GM12873 (cell line): ENCODE measurements around the gene PPM1E.

ENCODE experiments used
- CTCF ChIP-seq: IDR thresholded peaks from 2 replicates; pipeline ENCODE4 v1.5.1; 2012; ENCODE audit warnings: low read depth, mild to moderate bottlenecking, moderate library complexity, low read length, control low read depth; ENCODE audit not compliant: insufficient read depth; ENCODE audit errors: missing control alignments

The PPM1E gene

GRCh38 chr17:58920773-58921172 lies 165.1 kb downstream of the PPM1E start:
- TF ChIP-seq CTCF = no peak

DNA sequence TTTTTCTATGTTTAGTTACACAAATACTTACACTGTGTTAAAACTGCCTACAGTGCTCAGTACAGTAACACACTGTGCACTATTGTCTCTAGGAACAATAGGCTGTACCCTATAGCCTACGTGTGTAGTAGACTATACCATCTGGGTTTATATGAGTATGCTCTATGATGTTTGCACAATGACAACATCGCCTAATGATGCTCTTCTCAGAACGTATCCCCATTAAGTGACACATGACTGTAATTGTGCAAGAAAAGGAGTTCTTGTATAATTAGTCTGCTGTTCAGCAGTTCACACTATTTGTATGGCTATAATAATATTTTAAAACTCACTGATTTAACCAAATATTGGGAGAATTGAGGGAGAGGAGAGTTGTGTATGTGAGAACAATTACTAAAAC lies 177.3 kb downstream of the PPM1E start:
- TF ChIP-seq CTCF = no peak

GRCh38 chr17:58936295-58936694 lies 180.6 kb downstream of the PPM1E start:
- no peak for TF ChIP-seq CTCF

GRCh38 chr17:58944166-58944565 lies 188.5 kb downstream of the PPM1E start:
- TF ChIP-seq CTCF = no peak

DNA sequence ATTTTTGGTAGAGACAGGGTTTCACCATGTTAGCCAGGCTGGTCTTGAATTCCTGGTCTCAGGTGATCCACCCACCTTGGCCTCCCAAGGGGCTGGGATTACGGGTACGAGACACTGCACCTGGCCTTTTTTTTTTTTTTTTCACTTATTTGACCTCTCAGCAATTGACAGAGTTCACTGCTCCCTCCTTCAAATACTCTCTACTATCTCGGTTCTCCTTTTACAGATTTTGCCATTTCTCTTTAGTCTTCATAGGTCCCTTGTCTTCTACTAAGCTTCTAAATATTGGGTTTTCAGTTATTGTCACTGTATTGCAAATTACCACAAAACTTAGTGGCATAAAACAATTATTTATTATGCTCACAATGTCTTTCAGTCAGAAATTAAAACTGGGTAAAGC lies 191.8 kb downstream of the PPM1E start:
- no peak for TF ChIP-seq CTCF

DNA sequence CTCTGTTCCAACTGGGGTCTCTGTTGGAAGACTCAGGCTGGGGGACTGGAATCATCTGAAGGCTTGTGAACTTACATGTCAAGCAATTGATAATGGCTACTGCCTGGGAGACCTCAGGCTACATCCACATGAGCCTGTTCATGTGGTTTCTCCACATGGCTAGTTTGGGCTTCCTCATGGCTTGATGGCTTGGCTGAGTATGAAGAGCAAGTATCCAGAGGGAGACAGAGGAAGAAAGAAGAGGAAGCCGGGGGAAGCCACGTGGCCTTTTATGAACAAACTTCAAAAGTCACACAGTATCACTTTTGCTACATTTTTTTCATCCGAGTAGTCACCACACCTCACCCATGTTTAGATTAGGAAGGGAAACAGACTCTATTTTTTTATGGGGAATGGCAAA lies 192.2 kb downstream of the PPM1E start:
- TF ChIP-seq CTCF = no peak

DNA sequence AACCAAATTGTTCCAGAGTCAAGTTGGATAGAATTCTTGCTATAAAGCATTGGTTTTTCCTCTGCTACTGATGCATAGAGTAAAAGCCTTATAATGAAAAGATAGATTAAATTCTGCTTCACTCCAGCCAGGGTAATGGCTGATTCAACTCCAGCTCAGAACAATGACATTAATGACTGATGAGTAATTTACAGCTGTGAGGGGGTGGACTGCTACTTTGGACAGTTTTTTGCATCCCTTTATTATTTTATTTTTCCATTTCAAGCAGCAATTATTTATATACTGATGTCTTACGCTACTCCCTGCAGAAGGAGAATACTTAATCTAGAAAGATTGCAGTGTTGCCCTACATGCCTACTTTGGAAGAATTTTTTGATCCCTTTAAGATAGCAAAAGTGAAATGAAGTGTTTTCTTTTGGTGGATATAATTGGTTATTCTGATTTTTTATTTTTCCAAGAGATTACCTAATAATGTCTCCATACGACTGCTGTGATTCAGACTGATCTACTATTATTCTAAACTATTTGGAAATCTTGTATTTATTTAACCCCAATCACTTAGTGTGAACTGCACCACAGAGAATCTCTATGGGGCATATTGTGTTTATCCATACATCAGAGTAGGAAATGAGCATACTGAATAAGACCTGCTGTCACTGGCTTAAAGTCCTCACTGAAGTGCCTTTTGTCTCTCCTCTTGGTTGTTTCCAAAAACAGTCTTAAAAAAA lies 201.5 kb downstream of the PPM1E start:
- no peak for TF ChIP-seq CTCF

GRCh38 chr17:58960068-58960467 lies 204.4 kb downstream of the PPM1E start:
- TF ChIP-seq CTCF = peak; percentile 40
